Measurements from ENCODE around the gene GLIS1. TPM values are rescaled to one million over a fixed set of nuclear protein-coding genes. Genes with fewer than 3 reads are reported as not detected.

The GLIS1 gene
- polyA plus RNA-seq, 3 donors, result not detected

DNA sequence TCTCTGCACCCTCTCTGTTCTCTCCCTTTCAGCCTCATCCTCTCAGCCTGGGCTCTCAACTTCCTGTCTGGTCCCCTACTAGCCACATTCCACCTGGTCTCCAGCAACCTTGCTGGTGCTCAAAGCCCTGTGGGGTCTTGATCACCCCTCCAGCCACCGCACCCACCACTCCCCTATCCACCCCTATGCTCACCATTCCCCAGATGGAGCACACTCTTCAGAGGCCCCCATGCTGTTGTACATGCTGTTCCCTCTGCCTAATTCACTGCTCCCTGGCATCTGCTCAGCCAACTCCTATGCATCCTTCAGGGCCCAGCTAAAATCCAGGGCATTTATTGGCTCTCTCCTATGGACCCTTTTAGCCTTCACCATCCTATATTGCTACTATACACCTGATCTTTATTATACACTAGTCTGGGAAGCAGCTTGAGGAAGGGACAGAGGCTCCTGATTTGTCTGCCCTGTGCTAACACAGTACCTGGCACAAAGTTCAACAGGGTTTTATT lies 81.0 kb downstream of the GLIS1 start:
- no peaks in the 10 kb centered on the region for H4K20me1 ChIP-seq (ENCODE audit: insufficient read depth, low read length)
- H3K27ac ChIP-seq (ENCODE audit: low read depth in 1 of 2, low read length in 2 of 2), result no peak overlapping the region
- no peaks in the 10 kb centered on the region for H3K9me3 Mint-ChIP-seq
- H2AFZ ChIP-seq (ENCODE audit: insufficient read depth, low read depth, low read length, poor library complexity, severe bottlenecking), result no peak overlapping the region
- H3K36me3 ChIP-seq (replicated peaks in 1 of 2; ENCODE audit: control insufficient read depth in 1 of 2, insufficient read depth in 2 of 2, low read length in 2 of 2), result no peaks in the 10 kb centered on the region
- WGBS (ENCODE audit: insufficient coverage), result 100% methylated on average over 1 of the region's 1 CpG
- intact Hi-C loops (cut with micrococcal nuclease), result no loop called here
- no peak overlapping the region for H3K4me3 ChIP-seq (replicated peaks in 1 of 3; ENCODE audit: low read depth in 2 of 3, low read length in 3 of 3)
- H3K27me3 Mint-ChIP-seq (ENCODE audit: low read depth in 3 of 3), result peaks cover 3 to 12% (median 11%) of the 10 kb centered on the region in 3 donors
- H3K4me2 ChIP-seq (replicated peaks; ENCODE audit: extremely low read depth, low read length, poor library complexity, severe bottlenecking), result no peak overlapping the region
- DNase-seq, result no peak
- no peaks in the 10 kb centered on the region for H3K4me1 ChIP-seq (ENCODE audit: control insufficient read depth in 1 of 2, insufficient read depth in 2 of 2, low read length in 2 of 2)
- TF ChIP-seq, protein P1, sequence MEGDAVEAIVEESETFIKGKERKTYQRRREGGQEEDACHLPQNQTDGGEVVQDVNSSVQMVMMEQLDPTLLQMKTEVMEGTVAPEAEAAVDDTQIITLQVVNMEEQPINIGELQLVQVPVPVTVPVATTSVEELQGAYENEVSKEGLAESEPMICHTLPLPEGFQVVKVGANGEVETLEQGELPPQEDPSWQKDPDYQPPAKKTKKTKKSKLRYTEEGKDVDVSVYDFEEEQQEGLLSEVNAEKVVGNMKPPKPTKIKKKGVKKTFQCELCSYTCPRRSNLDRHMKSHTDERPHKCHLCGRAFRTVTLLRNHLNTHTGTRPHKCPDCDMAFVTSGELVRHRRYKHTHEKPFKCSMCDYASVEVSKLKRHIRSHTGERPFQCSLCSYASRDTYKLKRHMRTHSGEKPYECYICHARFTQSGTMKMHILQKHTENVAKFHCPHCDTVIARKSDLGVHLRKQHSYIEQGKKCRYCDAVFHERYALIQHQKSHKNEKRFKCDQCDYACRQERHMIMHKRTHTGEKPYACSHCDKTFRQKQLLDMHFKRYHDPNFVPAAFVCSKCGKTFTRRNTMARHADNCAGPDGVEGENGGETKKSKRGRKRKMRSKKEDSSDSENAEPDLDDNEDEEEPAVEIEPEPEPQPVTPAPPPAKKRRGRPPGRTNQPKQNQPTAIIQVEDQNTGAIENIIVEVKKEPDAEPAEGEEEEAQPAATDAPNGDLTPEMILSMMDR (IDR thresholded peaks at IDR 0.05), result no peak
- no peak overlapping the region for H3K4me3 Mint-ChIP-seq
- H3K9me3 ChIP-seq (replicated peaks in 1 of 2; ENCODE audit: control insufficient read depth in 1 of 2, insufficient read depth in 1 of 2, low read length in 2 of 2), result no peaks in the 10 kb centered on the region
- H3K27me3 ChIP-seq (ENCODE audit: control insufficient read depth in 2 of 2, insufficient read depth in 2 of 2, low read length in 2 of 2), result no peaks in the 10 kb centered on the region
- no peaks in the 10 kb centered on the region for H3K79me2 ChIP-seq (ENCODE audit: insufficient read depth, low read length)
- H3K4me1 Mint-ChIP-seq, result no peaks in the 10 kb centered on the region
- no peaks in the 10 kb centered on the region for H3K36me3 Mint-ChIP-seq
- H3K27ac Mint-ChIP-seq, result no peak overlapping the region
- no peak overlapping the region for H3K9ac ChIP-seq (ENCODE audit: insufficient read depth, low read length, poor library complexity, severe bottlenecking)

DNA sequence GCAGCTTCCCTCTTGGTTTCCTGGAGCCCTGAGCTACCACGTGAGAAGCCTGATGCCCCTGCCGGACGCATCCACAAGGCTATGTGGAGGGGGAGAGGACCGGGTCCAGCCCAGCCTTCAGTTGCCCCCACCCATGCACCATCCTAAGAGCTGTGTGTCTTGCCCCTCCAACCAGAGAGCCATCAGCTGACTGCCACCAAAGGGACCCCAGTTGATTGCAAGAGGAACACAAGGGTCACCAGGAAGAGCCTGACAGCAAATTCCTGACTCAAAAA lies 81.5 kb downstream of the GLIS1 start:
- Histone ChIP-seq H3K79me2 (ENCODE audit: insufficient read depth, low read length) (no peaks in the 10 kb centered on the region), H4K20me1 (ENCODE audit: insufficient read depth, low read length) (no peaks in the 10 kb centered on the region), H3K4me3 (replicated peaks in 1 of 3; ENCODE audit: low read depth in 2 of 3, low read length in 3 of 3) (no peak overlapping the region), H3K4me2 (replicated peaks; ENCODE audit: extremely low read depth, low read length, poor library complexity, severe bottlenecking) (no peak overlapping the region), H3K36me3 (replicated peaks in 1 of 2; ENCODE audit: control insufficient read depth in 1 of 2, insufficient read depth in 2 of 2, low read length in 2 of 2) (no peaks in the 10 kb centered on the region), H3K9ac (ENCODE audit: insufficient read depth, low read length, poor library complexity, severe bottlenecking) (no peak overlapping the region), H3K27ac (ENCODE audit: low read depth in 1 of 2, low read length in 2 of 2) (no peak overlapping the region), H3K4me1 (ENCODE audit: control insufficient read depth in 1 of 2, insufficient read depth in 2 of 2, low read length in 2 of 2) (no peaks in the 10 kb centered on the region), H2AFZ (ENCODE audit: insufficient read depth, low read depth, low read length, poor library complexity, severe bottlenecking) (no peak overlapping the region), H3K27me3 (ENCODE audit: control insufficient read depth in 2 of 2, insufficient read depth in 2 of 2, low read length in 2 of 2) (no peaks in the 10 kb centered on the region), H3K9me3 (replicated peaks in 1 of 2; ENCODE audit: control insufficient read depth in 1 of 2, insufficient read depth in 1 of 2, low read length in 2 of 2) (no peaks in the 10 kb centered on the region)
- Mint-ChIP-seq H3K9me3 (no peaks in the 10 kb centered on the region), H3K36me3 (no peaks in the 10 kb centered on the region), H3K27me3 (ENCODE audit: low read depth in 3 of 3) (peaks cover 3 to 13% (median 11%) of the 10 kb centered on the region in 3 donors), H3K4me3 (no peak overlapping the region), H3K27ac (no peak overlapping the region), H3K4me1 (no peaks in the 10 kb centered on the region)
- intact Hi-C loops (cut with micrococcal nuclease), result no loop called here
- TF ChIP-seq, protein P1 (IDR thresholded peaks at IDR 0.05), result no peak
- DNase-seq, result no peak
- WGBS (ENCODE audit: insufficient coverage), result no CpG with 5 or more reads among the region's 4 CpGs
